ENCODE measurements around the gene DGKB.

Gene DGKB

GRCh38 chr7:14899030-14899429, 3.5 kb downstream of the DGKB start:
- Histone ChIP-seq H4K20me1 (ENCODE audit: insufficient read depth, low read length) (no peaks in the 10 kb centered on the region), H3K4me3 (ENCODE audit: low read length) (no peak overlapping the region), H3K79me2 (ENCODE audit: low read length) (no peaks in the 10 kb centered on the region), H3K9me2 (replicated peaks; ENCODE audit: insufficient read depth, low read length) (no peaks in the 10 kb centered on the region), H3K27ac (ENCODE audit: low read length) (no peak overlapping the region), H3K4me2 (ENCODE audit: low read depth, low read length) (no peak overlapping the region), H3K9me3 (replicated peaks; ENCODE audit: insufficient read depth, low read length) (no peaks in the 10 kb centered on the region), H3K27me3 (replicated peaks; ENCODE audit: insufficient read depth, low read length) (no peaks in the 10 kb centered on the region), H2AFZ (ENCODE audit: low read length) (no peak overlapping the region), H3K4me1 (ENCODE audit: low read length) (no peaks in the 10 kb centered on the region), H3F3A (ENCODE audit: insufficient read depth, low read length) (no peaks in the 10 kb centered on the region), H3K36me3 (replicated peaks; ENCODE audit: insufficient read depth, low read length) (no peaks in the 10 kb centered on the region), H3K9ac (ENCODE audit: low read length) (no peak overlapping the region)
- no peak for DNase-seq
- no peak for TF ChIP-seq EZH2phosphoT487 (IDR thresholded peaks at IDR 0.05; ENCODE audit: low read length)
- TF ChIP-seq CTCF (IDR thresholded peaks at IDR 0.05; ENCODE audit: low read length): no peak

GRCh38 chr7:14896461-14896860, 6.1 kb downstream of the DGKB start:
- Histone ChIP-seq H3K27ac (ENCODE audit: low read length) (no peak overlapping the region), H3K9me2 (replicated peaks; ENCODE audit: insufficient read depth, low read length) (no peaks in the 10 kb centered on the region)

GRCh38 chr7:14894826-14895225, 7.7 kb downstream of the DGKB start:
- H3K9me3 ChIP-seq (replicated peaks; ENCODE audit: insufficient read depth, low read length): no peaks in the 10 kb centered on the region
- DNase-seq: no peak
- no peak overlapping the region for H2AFZ ChIP-seq (ENCODE audit: low read length)
- no peak overlapping the region for H3K4me2 ChIP-seq (ENCODE audit: low read depth, low read length)
- H3K27me3 ChIP-seq (replicated peaks; ENCODE audit: insufficient read depth, low read length): no peaks in the 10 kb centered on the region
- no peaks in the 10 kb centered on the region for H3K4me1 ChIP-seq (ENCODE audit: low read length)
- no peak overlapping the region for H3K9ac ChIP-seq (ENCODE audit: low read length)
- TF ChIP-seq EZH2phosphoT487 (IDR thresholded peaks at IDR 0.05; ENCODE audit: low read length) (no peak), CTCF (IDR thresholded peaks at IDR 0.05; ENCODE audit: low read length) (no peak), EZH2 (optimal IDR thresholded peaks at IDR 0.05; ENCODE audit: low read depth, low read length) (no peak)
- H3K27ac ChIP-seq (ENCODE audit: low read length): no peak overlapping the region
- no peaks in the 10 kb centered on the region for H3K36me3 ChIP-seq (replicated peaks; ENCODE audit: insufficient read depth, low read length)
- H3K9me2 ChIP-seq (replicated peaks; ENCODE audit: insufficient read depth, low read length): no peaks in the 10 kb centered on the region
- no peaks in the 10 kb centered on the region for H4K20me1 ChIP-seq (ENCODE audit: insufficient read depth, low read length)
- no peaks in the 10 kb centered on the region for H3K79me2 ChIP-seq (ENCODE audit: low read length)
- no peak overlapping the region for H3K4me3 ChIP-seq (ENCODE audit: low read length)
- H3F3A ChIP-seq (ENCODE audit: insufficient read depth, low read length): no peaks in the 10 kb centered on the region

More at GRCh38 chr7:14896461-14896860, 6.1 kb downstream of the DGKB start:
- no peak overlapping the region for H3K9ac ChIP-seq (ENCODE audit: low read length)
- no peaks in the 10 kb centered on the region for H3K79me2 ChIP-seq (ENCODE audit: low read length)
- no peak overlapping the region for H2AFZ ChIP-seq (ENCODE audit: low read length)
- no peaks in the 10 kb centered on the region for H3F3A ChIP-seq (ENCODE audit: insufficient read depth, low read length)
- TF ChIP-seq EZH2 (optimal IDR thresholded peaks at IDR 0.05; ENCODE audit: low read depth, low read length) (no peak), CTCF (IDR thresholded peaks at IDR 0.05; ENCODE audit: low read length) (no peak), EZH2phosphoT487 (IDR thresholded peaks at IDR 0.05; ENCODE audit: low read length) (no peak)
- H3K36me3 ChIP-seq (replicated peaks; ENCODE audit: insufficient read depth, low read length): no peaks in the 10 kb centered on the region
- no peak overlapping the region for H3K4me3 ChIP-seq (ENCODE audit: low read length)
- no peak for DNase-seq
- no peak overlapping the region for H3K4me2 ChIP-seq (ENCODE audit: low read depth, low read length)
- H3K27me3 ChIP-seq (replicated peaks; ENCODE audit: insufficient read depth, low read length): no peaks in the 10 kb centered on the region
- no peaks in the 10 kb centered on the region for H3K9me3 ChIP-seq (replicated peaks; ENCODE audit: insufficient read depth, low read length)
- no peaks in the 10 kb centered on the region for H4K20me1 ChIP-seq (ENCODE audit: insufficient read depth, low read length)
- H3K4me1 ChIP-seq (ENCODE audit: low read length): no peaks in the 10 kb centered on the region

All from MM.1S (cell line).